GM23338 (cell line): ENCODE measurements around the gene DCAF4. TPM values are rescaled to one million over a fixed set of nuclear protein-coding genes. Genes with fewer than 3 reads are reported as not detected.

ENCODE experiments used
- ATAC-seq: fragments of 200-7000 bp; cut with Tn5 transposase; 3 replicates; pipeline ENCODE4 v1.9.1; 2020
- DNase-seq: peaks from one replicate; pipeline ENCODE4 v3.0.0-alpha.2; 2015; ENCODE audit warnings: low spot score
- H2AFZ ChIP-seq: fragments of 200-600 bp; sonication (generic); 2 replicates; pipeline ENCODE4 v1.8.0; 2016; ENCODE audit warnings: antibody characterized with exemption, mild to moderate bottlenecking, moderate library complexity
- H3F3A ChIP-seq: fragments of 200-600 bp; sonication (generic); replicated peaks from 2 replicates; pipeline ENCODE4 v1.8.0; 2017; ENCODE audit warnings: antibody characterized with exemption, mixed run types, low read depth
- H3K27ac ChIP-seq: fragments of 200-600 bp; sonication (generic); 2 replicates; pipeline ENCODE4 v1.6.1; 2016; ENCODE audit warnings: low read depth
- H3K27me3 ChIP-seq: fragments of 200-600 bp; sonication (generic); 2 replicates; pipeline ENCODE4 v1.8.0; 2016; ENCODE audit warnings: mild to moderate bottlenecking, mixed run types, moderate library complexity; ENCODE audit not compliant: insufficient read depth
- H3K36me3 ChIP-seq: fragments of 200-600 bp; sonication (generic); 2 replicates; pipeline ENCODE4 v1.8.0; 2016; ENCODE audit warnings: mild to moderate bottlenecking; ENCODE audit not compliant: insufficient read depth
- H3K4me1 ChIP-seq: fragments of 200-600 bp; sonication (generic); 2 replicates; pipeline ENCODE4 v1.8.0; 2016; ENCODE audit warnings: mild to moderate bottlenecking, moderate library complexity; ENCODE audit not compliant: insufficient read depth
- H3K4me2 ChIP-seq: fragments of 200-600 bp; sonication (generic); 2 replicates; pipeline ENCODE4 v1.7.1; 2017; ENCODE audit warnings: mixed run types
- H3K4me3 ChIP-seq: fragments of 200-600 bp; sonication (generic); 2 replicates; pipeline ENCODE4 v1.6.1; 2016; ENCODE audit warnings: mixed run types
- H3K79me2 ChIP-seq: fragments of 200-600 bp; sonication (generic); replicated peaks from 2 replicates; pipeline ENCODE4 v1.8.0; 2017; ENCODE audit warnings: mild to moderate bottlenecking; ENCODE audit not compliant: insufficient read depth
- H3K9me2 ChIP-seq: fragments of 200-600 bp; sonication (generic); 2 replicates; pipeline ENCODE4 v1.8.0; 2017; ENCODE audit not compliant: insufficient read depth
- H4K20me1 ChIP-seq: fragments of 200-600 bp; sonication (generic); replicated peaks from 2 replicates; pipeline ENCODE4 v1.8.0; 2017; ENCODE audit warnings: mild to moderate bottlenecking; ENCODE audit not compliant: insufficient read depth
- H3K27ac Mint-ChIP-seq: 2 replicates; pipeline ENCODE4 v1.8.0; 2020; ENCODE audit warnings: inconsistent platforms, mild to moderate bottlenecking, moderate library complexity, mixed read lengths
- H3K27me3 Mint-ChIP-seq: 3 replicates; pipeline ENCODE4 v1.8.0; 2022; ENCODE audit warnings: low read depth, mild to moderate bottlenecking, moderate library complexity, mixed read lengths, inconsistent platforms; ENCODE audit not compliant: insufficient read depth, poor library complexity
- H3K36me3 Mint-ChIP-seq: 3 replicates; pipeline ENCODE4 v1.8.0; 2021; ENCODE audit warnings: low read depth, mild to moderate bottlenecking, inconsistent platforms, moderate library complexity, mixed read lengths
- H3K4me1 Mint-ChIP-seq: 3 replicates; pipeline ENCODE4 v1.8.0; 2020; ENCODE audit warnings: mild to moderate bottlenecking, inconsistent platforms, mixed read lengths
- H3K4me3 Mint-ChIP-seq: 3 replicates; pipeline ENCODE4 v1.8.0; 2021; ENCODE audit warnings: moderate library complexity, mild to moderate bottlenecking, inconsistent platforms, mixed read lengths
- H3K9me3 Mint-ChIP-seq: 3 replicates; pipeline ENCODE4 v1.8.0; 2020; ENCODE audit warnings: moderate library complexity, mild to moderate bottlenecking, inconsistent platforms, mixed read lengths
- CREB1 ChIP-seq: fragments of 250-450 bp; sonication (Bioruptor Pico); IDR thresholded peaks from 2 replicates; pipeline ENCODE4 v1.5.0; 2020; ENCODE audit warnings: low read depth, mild to moderate bottlenecking, moderate library complexity
- CTCF ChIP-seq, 2 experiments: fragments of 200-600 bp in 1 of 2; sonication (generic) in 1 of 2; conservative IDR thresholded peaks; 2 replicates each; pipeline versions ENCODE4 v1.5.1 to v1.6.1; 2016 to 2017; ENCODE audit warnings: antibody characterized with exemption in 2 of 2, low read depth in 2 of 2, mild to moderate bottlenecking in 2 of 2, moderate library complexity in 1 of 2
- ETS1 ChIP-seq: IDR thresholded peaks from 2 replicates; pipeline ENCODE4 v1.6.1; 2016; ENCODE audit warnings: antibody characterized with exemption
- EZH2 ChIP-seq: fragments of 200-600 bp; sonication (generic); IDR thresholded peaks from one replicate; pipeline ENCODE4 v1.8.0; 2017; ENCODE audit warnings: antibody characterized with exemption, mild to moderate bottlenecking, low read depth; ENCODE audit not compliant: unreplicated experiment
- EZH2phosphoT487 ChIP-seq: fragments of 200-600 bp; sonication (generic); IDR thresholded peaks from one replicate; pipeline ENCODE4 v1.8.1; 2018; ENCODE audit warnings: antibody characterized with exemption; ENCODE audit not compliant: unreplicated experiment
- JUNB ChIP-seq: IDR thresholded peaks from one replicate; pipeline ENCODE4 v1.6.1; 2016; ENCODE audit warnings: antibody characterized with exemption; ENCODE audit not compliant: unreplicated experiment
- NANOG ChIP-seq: IDR thresholded peaks from 2 replicates; pipeline ENCODE4 v1.6.1; 2016; ENCODE audit warnings: antibody characterized with exemption, borderline replicate concordance
- POLR2AphosphoS5 ChIP-seq: IDR thresholded peaks from 2 replicates; pipeline ENCODE4 v1.6.1; 2016; ENCODE audit warnings: antibody characterized with exemption, low read depth
- REST ChIP-seq: IDR thresholded peaks from one replicate; pipeline ENCODE4 v1.6.1; 2018; ENCODE audit warnings: antibody characterized with exemption; ENCODE audit not compliant: unreplicated experiment
- STAT1 ChIP-seq: IDR thresholded peaks from one replicate; pipeline ENCODE4 v1.6.1; 2016; ENCODE audit warnings: antibody characterized with exemption; ENCODE audit not compliant: unreplicated experiment
- ZNF114 ChIP-seq: fragments of 250-450 bp; sonication (Bioruptor Pico); IDR thresholded peaks from 2 replicates; pipeline ENCODE4 v1.5.0; 2020; ENCODE audit warnings: mild to moderate bottlenecking, moderate library complexity
- ZNF331 ChIP-seq: fragments of 250-450 bp; sonication (Bioruptor Pico); IDR thresholded peaks from 2 replicates; pipeline ENCODE4 v1.5.0; 2020; ENCODE audit warnings: low read depth, mild to moderate bottlenecking, moderate library complexity
- ZNF462 ChIP-seq: fragments of 250-450 bp; sonication (Bioruptor Pico); IDR thresholded peaks from 2 replicates; pipeline ENCODE4 v1.5.0; 2020; ENCODE audit warnings: mild to moderate bottlenecking, moderate library complexity
- polyA plus RNA-seq: library from polyadenylated mRNA; unstranded; fragments of >200 nt; fragmentation: Nextera tagmentation; extraction: Ambion mirVana; gene quantifications from 2 replicates; pipeline ENCODE4 v1.2.1, GENCODE V29; 2016
- total RNA-seq: library from RNA; depleted of rRNA; stranded (reverse); fragments of >200 nt; shearing (Covaris generic); gene quantifications from 2 replicates; pipeline ENCODE4 v1.2.3, GENCODE V29; 2014

DCAF4 gene
- total and polyA plus RNA-seq, 2 experiments from 2014 or later, result 17.5 to 39.3 TPM

- ATAC-seq (no peak), DNase-seq (peak; percentile 22)
- H3K4me1 ChIP-seq, result peaks cover 17% of the 10 kb centered on the region
- H3K36me3 ChIP-seq, result no peaks in the 10 kb centered on the region
- Mint-ChIP-seq H3K27me3 (peaks cover 15% of the 10 kb centered on the region), H3K9me3 (no peaks in the 10 kb centered on the region), H3K27ac (no peak overlapping the region), H3K4me3 (no peak overlapping the region), H3K4me1 (peaks cover 19% of the 10 kb centered on the region), H3K36me3 (no peaks in the 10 kb centered on the region)
- no peak overlapping the region for H3K4me2 ChIP-seq
- H4K20me1 ChIP-seq, result no peaks in the 10 kb centered on the region; the same call in 1 of the 2 replicates
- no peaks in the 10 kb centered on the region for H3K9me2 ChIP-seq
- no peak overlapping the region for H3K4me3 ChIP-seq
- no peak overlapping the region for H3K27ac ChIP-seq
- TF ChIP-seq JUNB, result no peak
- no peak for TF ChIP-seq CREB1 (CRISPR knock-in tag)
- TF ChIP-seq EZH2, result no peak
- no peak for TF ChIP-seq CTCF (conservative IDR thresholded peaks at IDR 0.05; ENCODE audit: low read depth in 2 of 2)
- no peak for TF ChIP-seq ZNF114 (CRISPR knock-in tag)
- no peak for TF ChIP-seq REST
- no peak for TF ChIP-seq EZH2phosphoT487
- TF ChIP-seq ZNF462 (CRISPR knock-in tag), result no peak
- no peak for TF ChIP-seq ETS1
- TF ChIP-seq NANOG, result no peak
- no peak for TF ChIP-seq STAT1
- TF ChIP-seq ZNF331 (CRISPR knock-in tag), result no peak
- TF ChIP-seq POLR2AphosphoS5, result no peak
- H2AFZ ChIP-seq, result no peak overlapping the region
- peaks cover 49% of the 10 kb centered on the region for H3K79me2 ChIP-seq
- H3K27me3 ChIP-seq, result peaks cover 14% of the 10 kb centered on the region
- no peaks in the 10 kb centered on the region for H3F3A ChIP-seq
These were observed 2.6 kb downstream of the DCAF4 start for GRCh38 chr14:72928872-72929271.
